Adrenal gland (tissue), 5 donors: ENCODE data around the gene TGIF1.

Source experiments
- CTCF ChIP-seq, 6 experiments: fragments of 450-650 bp in 4 of 6; fragments of 200-600 bp in 2 of 6; sonication (generic) in 1 of 6; IDR thresholded peaks; 1 replicate in 5 of 6; 2 replicates in 1 of 6; pipeline versions ENCODE4 v1.5.1 to v1.8.0; 2016 to 2021; ENCODE audit warnings: antibody characterized with exemption in 6 of 6, mild to moderate bottlenecking in 2 of 6, moderate library complexity in 1 of 6
- POLR2A ChIP-seq, 2 donors: fragments of 450-650 bp; IDR thresholded peaks; one replicate each; pipeline ENCODE4 v1.6.1; 2017; ENCODE audit warnings: antibody characterized with exemption in 2 of 2, mild to moderate bottlenecking in 2 of 2, moderate library complexity in 1 of 2
- donor health status: DM: no; HTN: no; CAD: no.

GRCh38 chr18:3418083-3418482 lies 31.9 kb upstream of the TGIF1 start:
- TF ChIP-seq POLR2A (IDR thresholded peaks at IDR 0.05), result no peak
- TF ChIP-seq CTCF (IDR thresholded peaks at IDR 0.05), result no peak
